NAMALWA (cell line): ENCODE measurements around the gene LRP2BP.

Source experiments
- DNase-seq: peaks from one replicate; pipeline ENCODE4 v3.0.0-alpha.2; 2015; ENCODE audit warnings: low spot score

Gene LRP2BP

DNA sequence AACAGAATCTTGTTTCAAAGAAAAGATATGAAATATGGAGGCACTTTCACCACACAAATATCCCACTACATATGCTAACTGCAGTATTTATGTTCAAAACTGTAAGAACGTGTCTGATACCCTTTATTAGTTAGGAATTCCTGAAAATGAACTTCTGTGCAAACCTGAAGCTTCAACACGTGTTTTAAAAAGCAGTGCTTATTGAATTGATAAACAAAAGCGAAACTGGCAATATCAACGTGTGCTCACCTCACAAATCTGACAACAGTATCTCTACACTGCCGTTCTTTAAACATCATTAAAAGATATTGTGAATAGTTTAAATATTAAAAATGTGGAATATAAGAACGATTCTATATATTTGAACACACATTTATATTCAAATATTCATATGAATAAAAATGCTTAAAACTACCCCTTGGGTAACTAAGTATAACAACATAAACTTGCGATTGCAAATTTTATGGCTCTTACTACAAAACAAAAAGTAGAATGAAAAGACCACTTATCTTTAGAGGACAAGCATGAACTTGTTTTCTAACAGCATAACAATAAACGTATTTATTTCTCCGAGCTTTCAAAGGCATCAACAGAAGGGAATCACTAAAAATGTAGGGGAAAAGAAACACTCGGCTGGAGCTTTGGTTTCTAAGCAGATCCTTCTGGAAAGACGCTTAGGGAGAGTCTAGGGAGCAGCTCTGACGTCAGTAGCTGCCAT lies at the start of gene LRP2BP:
LRP2BP (minus strand) TSS at position 687 of the 718 bp plus-strand sequence. CDS start 17,738 bp downstream, outside the sequence.
- peak; percentile 66 for DNase-seq

DNA sequence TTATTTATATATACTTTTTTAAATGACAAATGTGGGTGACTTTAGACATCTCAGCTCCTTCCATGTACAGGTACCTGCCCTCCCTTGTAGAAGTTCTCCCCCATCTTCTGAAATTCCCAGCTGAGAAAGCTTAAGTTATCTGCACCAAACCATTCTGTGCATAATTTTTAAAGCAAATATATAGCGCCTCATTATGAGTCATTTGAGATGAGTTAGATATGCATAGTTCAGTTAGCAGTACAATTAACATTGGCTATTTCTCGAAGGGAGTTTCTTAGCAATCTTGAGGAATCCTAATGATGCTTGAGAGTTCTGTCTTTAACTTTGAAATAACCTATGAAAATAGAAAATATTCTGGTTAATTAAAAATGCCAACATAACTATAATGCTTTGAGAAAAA lies 49.5 kb upstream of the LRP2BP start:
- DNase-seq = no peak

- no peak for DNase-seq
These were observed 45.8 kb upstream of the LRP2BP start for GRCh38 chr4:185441479-185441878.

GRCh38 chr4:185437809-185438208 lies 42.1 kb upstream of the LRP2BP start:
- DNase-seq = no peak

DNA sequence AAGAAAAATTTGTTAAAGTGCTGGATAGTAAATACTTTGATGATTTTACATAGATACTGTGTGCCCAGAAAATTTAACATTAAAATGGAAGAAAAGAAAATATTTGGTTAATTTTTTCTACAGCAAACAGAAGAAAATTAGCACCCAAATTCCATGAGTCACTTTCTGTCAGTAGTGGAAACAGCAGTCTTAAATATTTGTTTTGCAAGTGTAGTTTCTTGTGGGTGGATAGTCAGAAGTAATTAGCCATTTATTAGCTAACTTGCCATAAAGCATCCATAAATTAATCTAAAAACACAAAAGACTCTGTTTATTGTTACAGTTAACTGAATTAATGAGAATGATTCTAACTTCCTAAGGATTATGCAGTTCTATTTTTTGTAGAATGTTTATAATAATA lies 39.7 kb upstream of the LRP2BP start:
- DNase-seq = no peak

- DNase-seq = no peak
These were observed 33.9 kb upstream of the LRP2BP start for GRCh38 chr4:185429660-185430059.

DNA sequence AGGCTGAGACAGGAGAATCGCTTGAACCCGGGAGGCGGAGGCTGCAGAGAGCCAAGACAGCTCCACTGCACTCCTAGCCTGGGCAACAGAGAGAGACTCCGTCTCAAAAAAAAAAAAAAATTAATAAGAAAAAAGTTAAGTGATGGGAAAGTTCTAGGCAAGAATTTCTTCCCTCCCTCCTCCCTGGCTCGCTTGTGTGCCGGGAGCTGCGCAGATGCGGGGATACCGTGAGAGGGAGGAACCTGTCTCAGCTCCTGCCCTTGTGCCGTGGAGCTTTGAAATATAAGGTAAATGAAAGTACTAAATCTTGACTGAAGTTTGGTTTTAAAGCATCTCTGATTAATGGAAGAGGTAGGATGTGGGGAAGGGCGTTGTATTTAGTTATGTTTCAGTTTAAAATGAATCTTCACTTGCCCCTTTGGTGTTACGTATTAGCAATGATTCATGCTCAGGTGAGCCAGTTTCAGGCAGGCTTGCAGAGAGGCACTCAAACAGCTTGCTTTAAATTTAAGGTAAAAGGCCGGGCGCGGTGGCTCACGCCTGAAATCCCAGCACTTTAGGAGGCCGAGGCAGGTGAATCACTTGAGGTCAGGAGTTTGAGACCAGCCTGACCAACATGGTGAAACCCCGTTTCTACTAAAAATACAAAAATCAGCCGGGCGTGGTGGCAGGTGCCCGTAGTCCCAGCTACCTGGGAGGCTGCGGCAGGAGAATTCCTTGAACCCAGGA lies 31.4 kb upstream of the LRP2BP start:
- DNase-seq = no peak

DNA sequence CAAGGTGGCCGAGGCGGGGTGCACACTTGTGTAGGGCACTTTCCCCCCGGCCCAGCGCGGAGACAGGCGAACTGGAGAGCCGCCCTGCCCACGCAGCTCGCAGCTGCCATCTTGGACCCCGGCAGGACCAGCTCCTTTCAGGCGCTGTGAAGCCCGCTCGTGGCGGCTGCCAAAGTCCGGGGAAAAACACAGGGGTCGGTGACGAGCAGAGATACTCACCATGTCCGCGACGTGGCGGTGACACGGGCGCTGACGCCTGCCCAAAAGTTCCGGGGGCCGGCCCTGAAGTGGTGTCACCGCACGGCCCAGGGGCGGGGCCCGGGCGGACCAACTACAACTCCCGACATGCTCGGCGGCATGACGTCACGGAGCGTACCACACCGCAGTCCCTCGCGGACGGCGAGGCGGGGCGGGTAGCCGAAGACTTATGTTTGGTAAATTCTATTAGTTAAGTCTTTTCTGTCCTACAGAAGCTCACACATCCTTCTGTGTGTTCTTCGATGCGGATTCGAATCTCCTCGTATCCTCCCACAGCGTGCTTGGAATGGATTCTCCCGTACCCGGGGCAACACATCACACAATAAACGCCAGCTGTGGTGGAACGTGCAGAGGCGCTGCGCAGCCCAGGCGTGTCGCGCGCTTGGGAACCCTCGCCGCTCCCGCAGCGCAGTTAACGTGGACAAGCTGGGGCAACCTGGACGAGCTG lies 30.1 kb upstream of the LRP2BP start, which contains the start of gene UFSP2:
UFSP2 (minus strand) TSS at position 318 of the 706 bp plus-strand sequence; CDS start at position 222, 96 bp downstream.
- DNase-seq = peak; percentile 93

DNA sequence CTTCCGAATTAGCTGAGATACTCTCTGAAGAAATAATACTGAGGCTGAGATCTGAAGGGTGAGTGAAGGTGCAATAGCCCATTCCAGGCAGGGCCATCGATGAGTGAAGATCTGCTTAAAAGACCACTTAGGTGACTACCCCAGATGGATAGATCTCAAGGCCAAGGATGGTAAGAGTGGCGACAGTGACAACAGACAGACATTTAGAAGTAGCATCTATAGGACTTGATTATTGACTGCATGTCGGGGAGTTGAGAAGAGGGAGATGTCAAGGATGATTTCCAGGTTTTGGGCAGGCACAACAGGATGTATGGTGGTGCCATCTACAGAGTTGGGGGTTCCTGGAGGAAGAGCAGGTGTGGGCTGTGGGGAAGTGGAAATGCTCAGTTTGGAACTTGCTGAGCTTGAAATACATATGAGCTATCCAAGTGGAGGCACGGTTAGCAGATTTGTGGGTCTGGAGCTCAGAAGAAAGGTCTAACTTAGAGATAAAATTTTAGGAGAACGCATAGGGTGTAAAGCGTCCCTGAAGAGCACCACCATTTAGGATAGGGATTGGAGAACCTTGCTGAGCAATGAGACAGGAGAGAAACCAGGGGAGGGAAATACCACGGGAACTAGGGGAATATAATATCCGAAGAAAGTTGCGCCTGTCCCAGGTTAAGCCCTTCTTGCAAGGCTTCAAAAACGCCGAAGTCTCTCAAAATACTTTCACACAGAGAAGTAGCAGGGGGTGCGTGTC lies 29.4 kb upstream of the LRP2BP start:
- DNase-seq = peak; percentile 45

DNA sequence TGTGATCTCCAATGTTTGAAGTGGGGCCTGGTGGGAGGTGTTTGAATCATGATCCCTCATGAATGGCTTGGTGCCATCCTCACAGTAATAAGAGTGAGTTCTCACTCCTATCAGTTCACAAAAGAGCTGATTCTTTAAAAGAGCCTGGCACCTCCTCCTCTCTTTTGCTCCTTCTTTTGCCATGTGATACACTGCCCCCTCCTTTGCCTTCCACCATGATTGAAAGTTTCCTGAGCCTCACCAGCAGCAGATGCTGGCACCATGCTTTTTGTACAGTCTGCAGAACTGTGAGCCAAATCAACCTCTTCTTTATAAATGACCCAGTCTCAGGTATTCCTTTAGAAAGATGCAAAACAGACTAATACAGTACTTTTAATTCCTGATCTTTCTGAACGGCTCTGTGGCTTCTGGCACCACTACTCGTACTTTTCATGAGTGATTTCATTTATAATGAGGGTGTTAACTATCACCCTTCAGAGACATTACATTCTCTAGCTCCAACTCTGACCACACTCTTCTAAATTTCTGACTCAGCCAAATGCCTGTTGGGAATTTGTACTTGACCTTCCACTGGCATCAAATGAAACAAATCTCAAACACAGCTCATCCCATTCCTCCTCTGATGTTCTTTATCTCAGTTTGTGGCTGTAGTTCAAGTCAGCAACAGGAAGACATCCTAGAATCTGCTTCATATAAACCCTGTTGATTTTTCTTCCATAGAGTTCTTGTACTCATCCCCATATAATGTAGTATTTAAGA lies 25.8 kb upstream of the LRP2BP start:
- no peak for DNase-seq

GRCh38 chr4:185416955-185417354 lies 21.2 kb upstream of the LRP2BP start:
- no peak for DNase-seq

GRCh38 chr4:185412412-185412811 lies 16.7 kb upstream of the LRP2BP start:
- DNase-seq = no peak

GRCh38 chr4:185411849-185412248 lies 16.1 kb upstream of the LRP2BP start:
- no peak for DNase-seq

GRCh38 chr4:185408432-185408831 lies 12.7 kb upstream of the LRP2BP start:
- DNase-seq = no peak

GRCh38 chr4:185405296-185405999 lies 9.7 kb upstream of the LRP2BP start:
- no peak for DNase-seq

DNA sequence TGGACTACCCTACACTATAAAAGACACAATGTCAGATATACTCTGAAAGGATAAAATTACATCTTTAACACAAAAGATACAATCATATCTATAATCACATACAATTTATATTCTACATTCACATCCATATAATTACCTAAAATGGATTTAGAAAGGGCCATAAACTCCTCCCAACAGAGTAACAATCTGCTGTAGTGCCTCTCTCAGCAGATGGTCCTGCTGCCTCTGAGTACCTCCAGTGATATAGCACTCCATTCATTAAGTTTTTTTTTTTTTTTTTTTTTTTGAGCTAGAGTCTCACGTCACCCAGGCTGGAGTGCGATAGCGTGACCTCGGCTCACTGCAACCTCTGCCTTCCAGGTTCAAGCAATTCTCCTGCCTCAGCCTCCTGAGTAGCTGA lies 8.3 kb upstream of the LRP2BP start:
- DNase-seq = no peak

- DNase-seq = no peak
These were observed 3.7 kb upstream of the LRP2BP start for GRCh38 chr4:185399466-185399865.

GRCh38 chr4:185398618-185399017 lies 2.9 kb upstream of the LRP2BP start:
- DNase-seq = no peak

GRCh38 chr4:185396724-185397385 lies 1.1 kb upstream of the LRP2BP start, which contains the start of gene ANKRD37:
Gene ANKRD37 (plus strand): TSS chr4:185396841. CDS start chr4:185396924, 83 bp downstream.
- DNase-seq = peak; percentile 34
